GM21737 (cell line): ENCODE results near the gene CFAP47.
"Not testable (repeated sequence)": the region's sequence is repeated elsewhere in the genome, so short reads cannot be mapped to it uniquely, and the experiment has no call there.

ENCODE experiments used
- ATAC-seq: cut with Tn5 transposase; IDR thresholded peaks from one replicate; pipeline ENCODE4 v1.9.1; 2021; ENCODE audit warnings: mild to moderate bottlenecking, moderate library complexity; ENCODE audit not compliant: unreplicated experiment

The CFAP47 gene, protein sequence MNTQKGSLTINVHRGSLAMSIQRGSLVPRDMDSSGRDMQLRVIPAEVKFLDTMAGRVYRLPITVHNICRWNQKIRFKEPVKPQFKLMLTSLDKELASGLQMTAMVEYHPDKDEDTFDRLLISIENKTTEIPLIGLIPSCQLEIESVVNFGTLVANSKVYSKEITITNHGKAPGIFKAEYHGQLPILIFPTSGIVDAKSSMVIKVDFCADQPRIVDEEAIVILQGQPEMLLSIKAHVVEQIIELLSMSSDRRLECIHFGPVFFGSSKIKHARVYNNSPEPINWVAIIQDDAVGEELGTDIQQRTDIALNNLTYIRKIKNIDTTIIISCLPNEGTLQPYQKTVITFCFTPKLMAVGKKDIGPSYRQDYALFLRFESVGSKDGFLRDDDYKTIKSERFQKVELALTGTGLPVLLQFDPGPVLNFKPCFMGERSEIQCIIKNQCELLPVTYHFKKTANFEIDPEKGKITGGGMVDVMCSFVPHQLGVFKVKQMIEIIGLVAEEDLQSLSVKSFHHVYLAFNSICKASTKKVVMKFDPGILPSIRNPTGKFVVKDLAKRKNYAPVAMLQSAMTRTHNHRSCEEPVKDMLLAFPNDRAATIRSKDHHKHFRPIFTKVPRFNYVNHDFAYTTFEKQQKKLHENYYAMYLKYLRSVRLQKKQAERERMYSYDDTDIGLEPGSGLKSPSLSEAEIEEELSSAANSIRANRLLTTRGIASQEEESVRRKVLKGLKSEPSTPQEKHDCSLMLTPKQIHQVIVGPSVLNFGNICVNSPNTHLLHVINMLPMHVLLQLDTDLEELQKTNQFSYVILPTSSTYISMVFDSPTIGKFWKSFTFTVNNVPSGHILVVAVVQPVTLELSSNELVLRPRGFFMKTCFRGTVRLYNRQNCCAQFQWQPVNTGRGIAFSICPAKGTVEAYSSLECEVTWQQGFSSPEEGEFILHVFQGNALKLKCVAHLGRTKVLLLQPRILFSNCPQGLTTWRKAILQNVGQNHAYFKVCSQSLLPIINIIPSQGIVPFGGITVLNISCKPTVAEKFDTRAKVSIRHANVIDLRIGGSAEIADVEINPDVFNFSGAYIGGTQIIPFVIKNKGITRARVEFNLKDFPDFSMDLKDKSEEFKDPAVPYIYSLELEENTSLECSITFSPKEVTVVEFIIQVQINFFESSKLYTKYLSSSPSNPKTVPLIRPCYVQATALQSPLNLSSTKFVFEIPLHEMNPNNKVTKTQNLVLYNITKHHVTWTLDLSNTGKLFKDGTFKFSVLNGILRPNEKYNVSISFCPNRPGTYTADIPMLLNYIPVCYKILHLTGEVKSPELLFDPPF (N-terminal part only)

DNA sequence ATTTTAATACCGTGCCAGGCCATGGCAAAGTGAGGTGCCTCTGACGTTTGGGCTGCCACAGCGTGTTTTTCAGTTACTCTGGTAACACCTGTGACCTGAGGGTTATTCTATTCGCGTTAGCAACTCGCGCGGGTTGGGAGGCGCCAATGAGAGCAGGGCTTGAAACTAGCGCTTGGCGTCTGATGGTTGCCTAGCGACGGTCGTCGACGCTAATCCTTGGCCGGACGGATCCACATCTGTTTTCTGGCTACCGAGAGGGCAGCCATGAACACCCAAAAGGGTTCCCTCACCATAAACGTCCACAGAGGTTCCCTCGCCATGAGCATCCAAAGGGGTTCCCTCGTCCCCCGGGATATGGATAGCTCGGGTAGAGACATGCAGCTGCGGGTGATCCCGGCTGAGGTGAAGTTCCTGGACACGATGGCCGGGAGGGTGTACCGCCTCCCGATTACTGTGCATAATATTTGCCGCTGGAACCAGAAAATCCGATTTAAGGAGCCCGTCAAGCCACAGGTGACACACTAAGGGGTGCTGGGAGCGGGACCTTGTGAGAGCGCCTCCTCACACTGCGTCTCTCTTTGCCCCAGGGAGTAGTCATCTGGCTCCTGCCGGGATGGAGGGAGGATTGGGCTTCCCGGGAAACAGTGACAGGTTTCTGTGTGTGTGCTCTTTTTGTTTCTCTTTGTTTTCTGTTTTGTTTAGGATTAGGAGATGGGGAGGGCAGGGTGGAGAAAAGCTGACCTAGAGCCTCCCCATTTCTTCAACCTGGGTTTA is at the start of gene CFAP47:
CFAP47 (plus strand) TSS at position 199 of the 774 bp plus-strand sequence; CDS start at position 265, 66 bp downstream.
- no peak for ATAC-seq

GRCh38 chrX:35880601-35881000 is 38.9 kb upstream of the CFAP47 start:
- ATAC-seq, result no peak

DNA sequence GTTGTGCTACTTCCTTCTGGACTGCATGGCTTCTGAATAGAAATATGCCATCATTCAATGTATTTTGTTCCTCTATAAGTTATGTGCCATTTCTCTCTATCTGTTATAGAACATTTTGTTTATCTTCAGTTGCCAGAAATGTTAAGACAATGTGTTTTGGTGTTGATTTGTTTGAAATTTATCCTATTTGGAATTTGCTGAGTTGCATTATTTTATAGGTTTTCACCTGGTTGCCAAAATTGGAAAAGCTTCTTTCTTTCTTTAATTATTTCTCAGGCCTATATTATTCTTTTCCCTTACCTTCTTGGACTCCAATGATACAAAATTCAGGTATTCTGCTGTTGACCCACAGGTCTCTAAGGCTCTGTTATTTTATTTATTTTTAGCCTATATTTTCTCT is 33.4 kb upstream of the CFAP47 start:
- no peak for ATAC-seq

DNA sequence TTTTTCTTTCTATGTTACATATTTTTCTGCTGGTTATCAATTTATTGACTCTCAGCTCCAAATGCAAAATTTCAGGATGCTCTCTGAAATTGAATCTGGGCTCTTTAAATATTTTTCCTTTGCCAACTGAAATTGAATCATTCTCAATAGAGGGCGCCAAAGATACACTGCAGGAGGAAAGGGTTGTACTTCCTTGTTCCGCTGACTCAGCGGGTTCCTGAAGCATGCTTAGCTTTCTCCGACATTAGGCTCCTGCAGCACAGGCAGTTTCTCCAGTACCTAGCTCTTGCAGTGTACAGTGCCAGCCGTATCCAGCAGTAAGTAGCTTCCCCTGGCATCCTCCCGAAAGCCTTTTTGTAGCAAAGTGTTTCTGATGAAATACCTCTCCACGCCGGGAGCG is 28.8 kb upstream of the CFAP47 start:
- no peak for ATAC-seq

GRCh38 chrX:35986816-35987215 is 67.3 kb downstream of the CFAP47 start:
- ATAC-seq, result not testable (repeated sequence)

GRCh38 chrX:36007207-36007606 is 87.7 kb downstream of the CFAP47 start:
- ATAC-seq, result no peak

DNA sequence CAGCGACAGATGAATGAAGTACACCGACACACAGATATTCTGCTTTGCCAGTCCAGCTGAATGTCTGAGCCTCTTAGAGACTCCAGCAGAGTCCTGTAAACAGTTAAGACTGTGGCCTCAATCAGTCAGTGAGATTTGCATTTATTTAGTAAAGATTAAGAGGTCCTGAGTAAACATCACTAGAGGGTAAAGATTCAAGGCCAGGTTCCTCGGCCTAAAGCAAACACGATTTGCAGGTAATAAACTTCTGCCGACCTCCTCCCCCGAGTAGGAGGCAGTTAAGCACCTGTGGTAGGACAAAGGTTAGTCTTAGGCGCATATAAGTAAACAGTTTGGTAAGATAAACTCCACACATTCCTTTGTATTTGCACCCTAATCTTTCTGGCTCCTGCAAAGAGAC is 99.6 kb downstream of the CFAP47 start:
- no peak for ATAC-seq

- no peak for ATAC-seq
These were observed 116.0 kb downstream of the CFAP47 start for GRCh38 chrX:36035550-36035949.

DNA sequence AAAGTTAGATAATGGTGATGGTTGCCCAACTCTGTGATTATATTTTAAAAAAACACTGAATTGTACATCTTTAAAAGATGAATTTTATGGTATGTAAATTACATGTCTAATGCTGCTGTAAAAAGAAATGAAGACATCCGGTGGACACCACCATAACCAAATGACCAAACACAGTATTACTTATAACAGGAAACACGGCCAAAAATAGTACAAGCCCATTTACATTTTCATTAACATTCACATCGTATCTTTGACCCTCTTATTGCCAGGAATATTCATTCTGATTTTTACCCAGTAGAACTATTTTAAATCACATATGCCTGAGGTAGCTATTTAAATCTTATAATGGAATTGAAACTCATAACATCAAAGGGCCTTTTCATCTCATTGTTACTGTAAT is 143.2 kb downstream of the CFAP47 start:
- ATAC-seq, result no peak

GRCh38 chrX:36071061-36071460 is 151.5 kb downstream of the CFAP47 start:
- no peak for ATAC-seq

- not testable (repeated sequence) for ATAC-seq
These were observed 155.5 kb downstream of the CFAP47 start for GRCh38 chrX:36075009-36075408.

- ATAC-seq, result no peak
These were observed 163.7 kb downstream of the CFAP47 start for GRCh38 chrX:36083256-36083655.

- no peak for ATAC-seq
These were observed 167.8 kb downstream of the CFAP47 start for GRCh38 chrX:36087366-36087765.

DNA sequence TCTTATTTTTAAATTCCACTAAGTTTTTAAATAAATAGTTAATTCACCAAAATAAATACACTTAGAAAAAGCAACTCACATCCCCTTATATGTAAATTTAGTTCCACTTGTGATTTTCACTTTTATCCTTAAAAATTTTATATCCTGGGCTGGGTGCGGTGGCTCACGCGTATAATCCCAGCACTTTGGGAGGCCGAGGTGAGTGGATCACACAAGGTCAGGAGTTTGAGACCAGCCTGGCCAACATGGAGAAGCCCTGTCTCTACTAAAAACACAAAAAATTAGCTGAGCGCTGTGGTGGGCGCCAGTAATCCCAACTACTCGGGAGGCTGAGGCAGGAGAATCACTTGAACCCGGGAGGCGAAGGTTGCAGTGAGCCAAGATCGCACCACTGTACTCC is 169.4 kb downstream of the CFAP47 start:
- not testable (repeated sequence) for ATAC-seq

DNA sequence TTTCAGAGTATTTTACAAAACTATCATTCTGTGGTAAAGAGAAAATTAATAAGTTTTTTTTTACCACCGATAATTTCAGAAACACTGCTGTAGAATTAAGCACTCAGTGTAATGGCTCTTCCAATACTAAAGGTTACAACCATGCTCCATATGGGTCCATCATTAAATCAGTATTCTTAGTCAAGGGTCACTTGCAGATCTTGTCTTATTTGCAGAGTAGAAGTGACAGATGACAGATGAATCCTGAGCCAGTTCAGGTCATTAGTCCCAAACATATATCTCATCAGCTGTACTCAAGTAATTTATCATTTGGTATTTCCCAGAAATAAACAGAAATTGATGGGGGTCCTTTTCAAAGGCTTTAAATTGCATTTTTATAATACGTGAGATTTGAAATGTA is 182.9 kb downstream of the CFAP47 start:
- no peak for ATAC-seq

- no peak for ATAC-seq
These were observed 196.7 kb downstream of the CFAP47 start for GRCh38 chrX:36116222-36116621.

DNA sequence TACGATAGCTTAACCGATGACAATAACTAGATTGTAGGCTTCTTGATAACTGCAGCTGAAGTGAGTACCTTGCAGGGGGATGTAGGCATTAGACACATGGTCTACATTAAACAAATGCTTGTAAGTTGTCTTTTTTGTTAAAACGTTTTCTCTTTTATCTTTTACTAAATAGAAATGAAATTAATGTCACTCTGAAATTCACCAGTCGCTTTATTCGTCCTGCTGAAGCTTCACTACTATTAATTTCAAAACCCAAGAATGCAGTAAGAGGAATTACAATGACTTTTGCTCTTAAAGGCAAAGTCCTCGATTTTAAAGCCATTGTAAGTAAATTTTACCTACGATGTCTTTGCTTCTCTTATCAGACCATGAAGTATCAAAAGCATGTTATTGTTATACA is 239.7 kb downstream of the CFAP47 start:
- no peak for ATAC-seq

DNA sequence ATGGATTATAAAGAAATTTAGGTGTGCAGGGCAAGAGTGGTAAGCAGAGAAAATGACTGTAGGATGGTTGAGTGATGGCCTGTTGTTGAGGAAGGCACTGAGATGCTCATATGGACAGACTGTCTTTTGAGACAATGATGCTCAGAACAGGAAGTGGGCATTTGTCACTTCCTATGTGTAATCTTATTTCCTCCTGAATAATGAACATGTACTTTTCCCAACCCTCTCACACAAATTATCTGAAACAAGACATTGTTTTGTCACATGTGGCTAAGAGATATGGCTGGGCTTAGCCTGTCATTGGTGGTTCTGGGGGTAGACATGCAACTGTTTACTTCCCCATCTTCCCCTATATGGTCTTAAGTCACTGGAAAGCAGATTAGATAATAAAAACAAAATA is 240.5 kb downstream of the CFAP47 start:
- ATAC-seq, result no peak

- ATAC-seq, result no peak
These were observed 279.0 kb downstream of the CFAP47 start for GRCh38 chrX:36198575-36198974.

DNA sequence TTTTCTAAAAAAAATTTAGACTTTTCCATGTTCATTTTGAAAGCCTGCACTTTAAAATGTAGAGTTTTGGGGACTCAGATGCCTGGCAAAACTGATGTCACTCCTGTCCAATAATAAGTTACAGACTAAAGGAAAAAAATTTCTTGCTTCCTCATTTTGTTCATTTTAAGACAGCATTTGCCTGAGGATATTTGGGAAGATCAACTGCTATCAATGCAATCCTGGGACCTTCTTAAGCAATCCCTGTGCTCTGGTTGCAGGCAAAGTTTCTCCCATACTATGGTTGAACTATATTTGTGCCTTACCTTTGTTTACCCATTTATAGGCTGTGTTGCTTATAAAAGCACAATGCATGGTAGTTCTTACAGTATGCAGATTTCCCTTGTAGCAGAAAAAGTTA is 280.4 kb downstream of the CFAP47 start:
- ATAC-seq, result no peak
